H1 (cell line): ENCODE measurements around the gene SMTN. TPM values are rescaled to one million over a fixed set of nuclear protein-coding genes. Genes with fewer than 3 reads are reported as not detected.

Experiments
- NANOG ChIP-seq: IDR thresholded peaks from 2 replicates; pipeline ENCODE4 v1.6.1; 2011; ENCODE audit warnings: low read length, low read depth, mild to moderate bottlenecking, inconsistent platforms; ENCODE audit not compliant: insufficient read depth, poor library complexity, severe bottlenecking
- polyA plus RNA-seq, 7 experiments: library from polyadenylated mRNA; depleted of rRNA in 3 of 7; stranded (reverse) in 5 of 7; unstranded in 2 of 7; fragments of >200 nt in 5 of 7; fragments of 200-250 nt in 2 of 7; gene quantifications; 1 replicate in 5 of 7; 2 replicates in 1 of 7; 4 replicates in 1 of 7; pipeline versions ENCODE4 v1.2.1 to v1.2.3, GENCODE V29; 2011 to 2013; ENCODE audit warnings: missing spikeins in 2 of 7, mixed read lengths in 2 of 7
- total RNA-seq: library from RNA; stranded (reverse); fragmentation: NEBNext Ultra II Directional; extraction: Animal tissue kit (Norgen Biotek cat#: 25700); gene quantifications from 2 replicates; pipeline ENCODE4 v1.2.1, GENCODE V29; 2021
- TF ChIP-seq, protein P1 (sequence below): IDR thresholded peaks from 2 replicates; pipeline ENCODE4 v1.6.1; 2012; ENCODE audit warnings: inconsistent platforms

Gene SMTN
- total and polyA plus RNA-seq, 2 of the 8 experiments (the other 6 are each of a cell fraction or from before 2014, with no cell fraction given) = 12.3 to 20.8 TPM

DNA sequence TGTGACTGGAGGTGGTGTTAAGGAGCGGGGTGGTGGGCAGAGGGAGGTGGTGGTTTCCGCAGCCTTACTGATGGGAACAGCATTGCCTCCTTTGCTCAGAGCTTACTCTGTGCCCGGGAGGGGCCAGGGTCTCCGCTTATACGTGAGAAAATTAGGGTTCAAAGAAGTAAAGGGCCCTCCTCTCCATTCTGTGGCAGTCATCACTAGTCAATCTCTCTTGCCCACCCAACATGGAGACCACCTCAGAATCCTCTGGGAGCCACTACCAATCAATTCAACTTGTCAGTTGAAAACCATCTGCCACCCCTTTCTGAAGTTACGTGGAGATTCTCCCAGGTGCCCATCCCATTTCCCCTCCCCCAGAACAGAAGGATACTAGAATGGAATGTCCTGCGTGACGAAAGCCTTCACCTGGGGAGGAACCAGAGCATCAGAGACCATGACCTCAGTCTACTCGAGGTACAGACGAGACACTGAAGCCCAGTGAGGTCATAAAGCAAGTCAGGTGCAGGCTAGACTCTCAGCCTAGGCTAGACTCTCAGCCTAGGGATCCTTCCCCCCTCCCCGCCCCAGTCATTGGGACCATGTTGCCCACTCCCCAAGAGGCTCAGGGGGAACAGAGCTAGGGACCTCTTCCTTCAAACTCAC is 24.3 kb downstream of the SMTN start (continued):
- TF ChIP-seq, protein P1, sequence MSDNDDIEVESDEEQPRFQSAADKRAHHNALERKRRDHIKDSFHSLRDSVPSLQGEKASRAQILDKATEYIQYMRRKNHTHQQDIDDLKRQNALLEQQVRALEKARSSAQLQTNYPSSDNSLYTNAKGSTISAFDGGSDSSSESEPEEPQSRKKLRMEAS = no peak
- TF ChIP-seq NANOG = no peak
